Right lobe of liver (tissue), 6 donors: ENCODE results near the gene SCMH1. TPM values are rescaled to one million over a fixed set of nuclear protein-coding genes. Genes with fewer than 3 reads are reported as not detected.
A peak's percentile ranks its signal among the peaks of the same experiment; 100 is the strongest.

Experiments
- ATAC-seq, 4 donors: fragments of 200-7000 bp; cut with Tn5 transposase; one replicate each; pipeline ENCODE4 v1.9.1; 2020; ENCODE audit warnings: mild to moderate bottlenecking in 4 of 4, moderate library complexity in 4 of 4
- DNase-seq, 3 donors: peaks; one replicate each; pipeline ENCODE4 v3.0.0-alpha.2; 2020
- H3K27ac ChIP-seq, 3 donors: fragments of 200-600 bp; one replicate each; pipeline ENCODE4 v1.8.0; 2022
- H3K27me3 ChIP-seq, 2 donors: fragments of 200-600 bp; one replicate each; pipeline ENCODE4 v1.8.0; 2022
- H3K36me3 ChIP-seq, 4 donors: fragments of 200-600 bp; sonication (generic) in 1 of 4; one replicate each; pipeline versions ENCODE4 v1.5.1 to v1.8.0; 2017 to 2022; ENCODE audit warnings: control low read depth in 1 of 4
- H3K4me1 ChIP-seq, 4 donors: fragments of 200-600 bp; sonication (generic) in 1 of 4; one replicate each; pipeline versions ENCODE4 v1.5.1 to v1.8.0; 2017 to 2022; ENCODE audit warnings: control low read depth in 1 of 4
- H3K4me3 ChIP-seq, 3 donors: fragments of 200-600 bp; one replicate each; pipeline ENCODE4 v1.8.0; 2022
- H3K9me3 ChIP-seq, 4 donors: fragments of 200-600 bp; sonication (generic) in 1 of 4; one replicate each; pipeline versions ENCODE4 v1.5.1 to v1.8.0; 2017 to 2022; ENCODE audit warnings: control low read depth in 1 of 4
- CTCF ChIP-seq, 4 donors: fragments of 200-600 bp in 3 of 4; fragments of 450-650 bp in 1 of 4; IDR thresholded peaks; one replicate each; pipeline versions ENCODE4 v1.5.1 to v1.8.0; 2016 to 2022; ENCODE audit warnings: antibody characterized with exemption in 4 of 4, mild to moderate bottlenecking in 2 of 4
- POLR2A ChIP-seq: fragments of 450-650 bp; IDR thresholded peaks from one replicate; pipeline ENCODE4 v1.6.1; 2017; ENCODE audit warnings: antibody characterized with exemption, mild to moderate bottlenecking
- WGBS: methylation state at CpG from one replicate; pipeline ENCODE4 v1.1.6; 2018; ENCODE audit warnings: low coverage, low lambda C conversion rate; ENCODE audit not compliant: insufficient coverage; ENCODE audit errors: missing lambda C conversion rate; 5-methylcytosine and 5-hydroxymethylcytosine counted together
- intact Hi-C, 2 donors: fragments of 100-400 bp; cut with DNase I; formaldehyde crosslinking; loops; one replicate each; pipeline versions ENCODE4 v1.11.2 to v1.14.1; 2022
- total RNA-seq, 6 experiments: library from RNA; depleted of rRNA in 2 of 6; stranded (reverse); fragments of >200 nt in 2 of 6; fragmentation: NEBNext Ultra II Directional in 3 of 6; extraction: Animal tissue kit (Norgen Biotek cat#: 25700) in 3 of 6; gene quantifications; one replicate each; pipeline versions ENCODE4 v1.1.0 to v1.2.4, GENCODE V29; 2016 to 2023
- donor health status: DM: no; HTN: yes; CAD: no.
- donor health status: DM: no; HTN: no; CAD: no.
- donor health status: DM: no; HTN: no; CAD: no.
- donor health status: DM: no; HTN: yes; CAD: no.
- donor health status: DM: no; HTN: yes; CAD: no.

SCMH1 gene
- total RNA-seq, 6 experiments from 2014 or later: 6.6 to 16.9 (median 13.1) TPM

GRCh38 chr1:41242342-41243078 lies 404 bp upstream of the SCMH1 start:
- intact Hi-C loops: no loop called here
- TF ChIP-seq CTCF (IDR thresholded peaks at IDR 0.05): no peak
- TF ChIP-seq POLR2A: no peak
- Histone ChIP-seq H3K4me1 (peaks cover 0 to 32% (median 7%) of the 10 kb centered on the region in 4 donors), H3K36me3 (no peaks in the 10 kb centered on the region), H3K27ac (peak overlapping the region; percentile 55 to 92 (median 59)), H3K4me3 (peak overlapping the region; percentile 51 to 91 (median 73)), H3K9me3 (no peaks in the 10 kb centered on the region), H3K27me3 (no peaks in the 10 kb centered on the region)
- WGBS: 41% methylated on average over 15 of the region's 51 CpGs
- DNase-seq (peak; percentile 36 to 58 (median 47)), ATAC-seq (peak in 1 of 4 donors; percentile 2)

- no CpG with 5 or more reads among the region's 45 CpGs for WGBS
- Histone ChIP-seq H3K4me3 (peak overlapping the region; percentile 73 to 91 (median 79)), H3K4me1 (peaks cover 0 to 32% (median 7%) of the 10 kb centered on the region in 4 donors), H3K36me3 (no peaks in the 10 kb centered on the region), H3K27me3 (no peaks in the 10 kb centered on the region), H3K9me3 (no peaks in the 10 kb centered on the region), H3K27ac (peak overlapping the region; percentile 85 to 92 (median 87))
- TF ChIP-seq CTCF (IDR thresholded peaks at IDR 0.05) (no peak), POLR2A (peak; percentile 91)
- ATAC-seq (peak; percentile 76 to 87 (median 84)), DNase-seq (peak; percentile 71 to 77 (median 72))
- intact Hi-C loops: no loop called here
Measured at GRCh38 chr1:41241354-41241748, 755 bp downstream of the SCMH1 start.

GRCh38 chr1:41240781-41241353 lies 1.2 kb downstream of the SCMH1 start:
- intact Hi-C loops: no loop called here
- Histone ChIP-seq H3K27me3 (no peaks in the 10 kb centered on the region), H3K4me1 (peaks cover 0 to 32% (median 7%) of the 10 kb centered on the region in 4 donors), H3K27ac (peak overlapping the region; percentile 85 to 92 (median 87)), H3K9me3 (no peaks in the 10 kb centered on the region), H3K4me3 (peak overlapping the region; percentile 73 to 91 (median 79)), H3K36me3 (no peaks in the 10 kb centered on the region)
- DNase-seq (no peak), ATAC-seq (peak in 2 of 4 donors; percentile 2 to 6)
- 7% methylated on average over 6 of the region's 12 CpGs for WGBS
- TF ChIP-seq CTCF (IDR thresholded peaks at IDR 0.05) (no peak), POLR2A (no peak)

GRCh38 chr1:41239988-41240610 lies 2.0 kb downstream of the SCMH1 start:
- no peaks in the 10 kb centered on the region for H3K9me3 ChIP-seq
- DNase-seq (no peak), ATAC-seq (peak; percentile 62 to 69 (median 66))
- H3K27ac ChIP-seq: peak overlapping the region in 1 of 3 donors; percentile 92
- H3K4me1 ChIP-seq: peaks cover 0 to 32% (median 7%) of the 10 kb centered on the region in 4 donors
- peak overlapping the region in 1 of 3 donors; percentile 73 for H3K4me3 ChIP-seq
- H3K27me3 ChIP-seq: no peaks in the 10 kb centered on the region
- TF ChIP-seq CTCF (IDR thresholded peaks at IDR 0.05) (peak; percentile 29 to 52 (median 45)), POLR2A (no peak)
- intact Hi-C loops: loop anchor here in 1 of 2 donors (10.0 kb wide), 1 partner anchor 215 kb away; the partner anchor contains the start of gene SLFNL1
- H3K36me3 ChIP-seq: no peaks in the 10 kb centered on the region
